Lung microvascular endothelial cell (primary cell): ENCODE data around the gene TMEM52. TPM values are rescaled to one million over a fixed set of nuclear protein-coding genes. Genes with fewer than 3 reads are reported as not detected.

ENCODE experiments used
- DNase-seq, 2 donors: peaks; one replicate each; pipeline versions ENCODE4 v3.0.0 to v3.0.0-alpha.2; 2010; ENCODE audit warnings: low read depth in 2 of 2
- total RNA-seq: library from RNA; depleted of rRNA; stranded (reverse); fragments of >200 nt; gene quantifications from 2 replicates; pipeline ENCODE4 v1.2.1, GENCODE V29; 2014

Gene TMEM52
- under 0.01 and 0.20 TPM in 2 replicates for total RNA-seq

GRCh38 chr1:1918901-1919303 is at the start of gene TMEM52:
TSS of gene TMEM52 (minus strand) at chr1:1919279. CDS start at chr1:1919265, 14 bp downstream.
- DNase-seq: no peak

GRCh38 chr1:1967879-1968278 is 48.8 kb upstream of the TMEM52 start:
- DNase-seq: no peak

GRCh38 chr1:1967151-1967550 is 48.1 kb upstream of the TMEM52 start:
- no peak for DNase-seq

GRCh38 chr1:1966071-1966740 is 47.1 kb upstream of the TMEM52 start:
- no peak for DNase-seq

GRCh38 chr1:1965546-1965945 is 46.5 kb upstream of the TMEM52 start:
- DNase-seq: no peak

- no peak for DNase-seq
Measured at GRCh38 chr1:1964811-1965210, 45.7 kb upstream of the TMEM52 start.

- no peak for DNase-seq
Measured at GRCh38 chr1:1963570-1963969, 44.5 kb upstream of the TMEM52 start.

GRCh38 chr1:1962752-1963151 is 43.7 kb upstream of the TMEM52 start:
- DNase-seq: no peak

GRCh38 chr1:1960480-1961196 is 41.6 kb upstream of the TMEM52 start:
- DNase-seq: no peak

- peak; percentile 60 to 82 for DNase-seq
Measured at GRCh38 chr1:1959840-1960479, 40.9 kb upstream of the TMEM52 start.

- DNase-seq: no peak
Measured at GRCh38 chr1:1959459-1959839, 40.4 kb upstream of the TMEM52 start.

GRCh38 chr1:1958071-1958541 is 39.0 kb upstream of the TMEM52 start:
- DNase-seq: no peak

GRCh38 chr1:1957533-1957961 is 38.5 kb upstream of the TMEM52 start:
- no peak for DNase-seq

- DNase-seq: no peak
Measured at GRCh38 chr1:1956586-1957532, 37.8 kb upstream of the TMEM52 start.

GRCh38 chr1:1956101-1956500 is 37.0 kb upstream of the TMEM52 start:
- DNase-seq: no peak

GRCh38 chr1:1955621-1956094 is 36.6 kb upstream of the TMEM52 start:
- no peak for DNase-seq

GRCh38 chr1:1954831-1955441 is 35.9 kb upstream of the TMEM52 start:
- DNase-seq: no peak

GRCh38 chr1:1954015-1954414 is 34.9 kb upstream of the TMEM52 start:
- DNase-seq: no peak

GRCh38 chr1:1950940-1951339 is 31.9 kb upstream of the TMEM52 start:
- no peak for DNase-seq

- no peak for DNase-seq
Measured at GRCh38 chr1:1948783-1949182, 29.7 kb upstream of the TMEM52 start.

- no peak for DNase-seq
Measured at GRCh38 chr1:1947493-1947892, 28.4 kb upstream of the TMEM52 start.
